Activated CD4-positive, alpha-beta T cell treated with anti-CD3 and anti-CD28 coated beads, Interleukin-2, amount 10 ng/mL, durations not matched to agents 24 days and 14 days (primary cell): ENCODE results near the gene SOX11. TPM values are rescaled to one million over a fixed set of nuclear protein-coding genes. Genes with fewer than 3 reads are reported as not detected.

ENCODE experiments used
- DNase-seq: peaks from one replicate; pipeline ENCODE4 v3.0.0; 2022
- H3K27ac Mint-ChIP-seq: one replicate; pipeline ENCODE4 v1.8.0; 2022; ENCODE audit warnings: mild to moderate bottlenecking, mixed read lengths
- H3K27me3 Mint-ChIP-seq: one replicate; pipeline ENCODE4 v1.8.0; 2022; ENCODE audit warnings: mixed read lengths
- H3K36me3 Mint-ChIP-seq: one replicate; pipeline ENCODE4 v1.8.0; 2022; ENCODE audit warnings: low read depth, mild to moderate bottlenecking, mixed read lengths
- H3K4me1 Mint-ChIP-seq: one replicate; pipeline ENCODE4 v1.8.0; 2021; ENCODE audit warnings: mixed read lengths
- H3K4me3 Mint-ChIP-seq: one replicate; pipeline ENCODE4 v1.8.0; 2022; ENCODE audit warnings: mild to moderate bottlenecking, moderate library complexity, mixed read lengths
- H3K9me3 Mint-ChIP-seq: one replicate; pipeline ENCODE4 v1.8.0; 2021; ENCODE audit warnings: mixed read lengths
- intact Hi-C: fragments of 100-400 bp; cut with micrococcal nuclease; formaldehyde crosslinking; loops from one replicate; pipeline ENCODE4 v1.15.1; 2023
- total RNA-seq: library from RNA; stranded (reverse); gene quantifications from 2 replicates; pipeline ENCODE4 v1.2.3, GENCODE V29; 2022

Gene SOX11
- total RNA-seq, 1 donor from 2014 or later: not detected

GRCh38 chr2:5696404-5696944 is 4.3 kb downstream of the SOX11 start:
- Mint-ChIP-seq H3K27me3 (peaks cover 50% of the 10 kb centered on the region), H3K4me3 (no peak overlapping the region), H3K27ac (no peak overlapping the region), H3K4me1 (peaks cover 2% of the 10 kb centered on the region), H3K9me3 (peaks cover 3% of the 10 kb centered on the region), H3K36me3 (peaks cover 6% of the 10 kb centered on the region)
- no peak for DNase-seq
- intact Hi-C loops: no loop called here

DNA sequence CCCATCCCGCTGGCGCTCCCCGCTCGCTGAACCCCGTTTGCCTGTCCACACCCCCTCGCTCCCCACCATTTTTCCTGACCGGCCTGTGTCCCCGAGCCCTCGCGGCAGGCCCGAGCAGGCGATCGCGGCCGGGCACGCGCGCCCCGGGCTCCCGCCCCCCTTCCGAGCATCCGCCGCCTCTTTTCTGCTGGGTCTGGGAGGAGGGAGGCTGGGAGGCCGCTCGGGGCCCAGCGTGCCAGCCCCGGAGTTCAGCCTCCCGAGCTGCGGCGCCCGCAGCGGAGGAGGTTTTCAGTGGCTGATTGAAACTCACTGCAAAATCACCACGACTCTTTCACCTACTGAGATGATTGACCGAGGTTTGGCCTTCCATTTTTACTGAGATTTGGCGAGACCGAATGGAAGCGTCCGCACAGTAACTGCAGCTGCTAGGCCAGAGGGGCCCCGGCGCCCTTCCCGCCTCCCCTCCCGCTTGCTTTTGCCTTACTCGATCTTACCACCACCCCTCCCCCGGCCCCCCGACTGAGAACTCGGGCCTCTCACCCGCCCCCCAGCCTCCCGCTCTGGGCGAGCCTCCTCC is 4.8 kb downstream of the SOX11 start:
- intact Hi-C loops: no loop called here
- peaks cover 6% of the 10 kb centered on the region for H3K36me3 Mint-ChIP-seq
- H3K4me3 Mint-ChIP-seq: no peak overlapping the region
- no peak for DNase-seq
- H3K27ac Mint-ChIP-seq: no peak overlapping the region
- H3K27me3 Mint-ChIP-seq: peaks cover 49% of the 10 kb centered on the region
- H3K4me1 Mint-ChIP-seq: peaks cover 2% of the 10 kb centered on the region
- peaks cover 3% of the 10 kb centered on the region for H3K9me3 Mint-ChIP-seq

DNA sequence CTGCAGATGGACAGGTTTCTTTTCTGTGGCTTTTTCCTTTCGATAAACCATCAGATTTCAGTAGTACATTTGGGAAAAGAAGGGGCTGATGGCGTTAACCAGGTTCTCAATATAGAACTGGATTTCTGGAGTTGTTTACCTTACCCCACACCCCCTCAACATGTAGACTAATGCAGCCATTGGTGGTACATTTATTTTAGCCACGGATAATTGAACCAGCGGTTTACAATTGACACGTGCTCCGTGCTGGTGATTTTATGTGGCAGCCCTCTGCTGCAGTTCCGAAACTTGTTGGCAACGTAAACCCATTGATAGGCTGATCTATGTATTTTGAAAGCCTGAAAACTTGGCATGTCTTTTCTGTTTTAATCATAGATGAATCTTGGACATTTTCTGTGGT is 5.4 kb downstream of the SOX11 start:
- intact Hi-C loops: no loop called here
- Mint-ChIP-seq H3K9me3 (peaks cover 3% of the 10 kb centered on the region), H3K27ac (no peak overlapping the region), H3K4me1 (peaks cover 2% of the 10 kb centered on the region), H3K36me3 (peaks cover 6% of the 10 kb centered on the region), H3K27me3 (peaks cover 47% of the 10 kb centered on the region), H3K4me3 (no peak overlapping the region)
- no peak for DNase-seq

- Mint-ChIP-seq H3K4me1 (peaks cover 2% of the 10 kb centered on the region), H3K27ac (no peak overlapping the region), H3K9me3 (no peaks in the 10 kb centered on the region), H3K4me3 (no peak overlapping the region), H3K36me3 (peaks cover 4% of the 10 kb centered on the region), H3K27me3 (peaks cover 44% of the 10 kb centered on the region)
- intact Hi-C loops: no loop called here
- no peak for DNase-seq
Observed at GRCh38 chr2:5698134-5698533, 6.0 kb downstream of the SOX11 start.

GRCh38 chr2:5699963-5700362 is 7.8 kb downstream of the SOX11 start:
- Mint-ChIP-seq H3K27ac (no peak overlapping the region), H3K27me3 (peaks cover 33% of the 10 kb centered on the region), H3K4me3 (no peak overlapping the region), H3K36me3 (no peaks in the 10 kb centered on the region), H3K4me1 (peaks cover 2% of the 10 kb centered on the region), H3K9me3 (no peaks in the 10 kb centered on the region)
- DNase-seq: no peak
- intact Hi-C loops: no loop called here

GRCh38 chr2:5700551-5700950 is 8.4 kb downstream of the SOX11 start:
- Mint-ChIP-seq H3K36me3 (no peaks in the 10 kb centered on the region), H3K4me1 (peaks cover 2% of the 10 kb centered on the region), H3K27ac (no peak overlapping the region), H3K4me3 (no peak overlapping the region), H3K27me3 (peaks cover 27% of the 10 kb centered on the region), H3K9me3 (no peaks in the 10 kb centered on the region)
- intact Hi-C loops: no loop called here
- no peak for DNase-seq

GRCh38 chr2:5701266-5701665 is 9.1 kb downstream of the SOX11 start:
- Mint-ChIP-seq H3K27me3 (peaks cover 22% of the 10 kb centered on the region), H3K27ac (no peak overlapping the region), H3K9me3 (no peaks in the 10 kb centered on the region), H3K36me3 (no peaks in the 10 kb centered on the region), H3K4me1 (peaks cover 2% of the 10 kb centered on the region), H3K4me3 (no peak overlapping the region)
- no peak for DNase-seq
- intact Hi-C loops: no loop called here

GRCh38 chr2:5703166-5703565 is 11.0 kb downstream of the SOX11 start:
- no peaks in the 10 kb centered on the region for H3K9me3 Mint-ChIP-seq
- peaks cover 2% of the 10 kb centered on the region for H3K4me1 Mint-ChIP-seq
- intact Hi-C loops: no loop called here
- no peak overlapping the region for H3K4me3 Mint-ChIP-seq
- no peak for DNase-seq
- no peak overlapping the region for H3K27ac Mint-ChIP-seq
- no peaks in the 10 kb centered on the region for H3K36me3 Mint-ChIP-seq
- peaks cover 12% of the 10 kb centered on the region for H3K27me3 Mint-ChIP-seq

GRCh38 chr2:5705490-5705889 is 13.3 kb downstream of the SOX11 start:
- Mint-ChIP-seq H3K27me3 (no peaks in the 10 kb centered on the region), H3K4me3 (no peak overlapping the region), H3K4me1 (no peaks in the 10 kb centered on the region), H3K27ac (no peak overlapping the region), H3K36me3 (no peaks in the 10 kb centered on the region), H3K9me3 (no peaks in the 10 kb centered on the region)
- intact Hi-C loops: no loop called here
- no peak for DNase-seq

DNA sequence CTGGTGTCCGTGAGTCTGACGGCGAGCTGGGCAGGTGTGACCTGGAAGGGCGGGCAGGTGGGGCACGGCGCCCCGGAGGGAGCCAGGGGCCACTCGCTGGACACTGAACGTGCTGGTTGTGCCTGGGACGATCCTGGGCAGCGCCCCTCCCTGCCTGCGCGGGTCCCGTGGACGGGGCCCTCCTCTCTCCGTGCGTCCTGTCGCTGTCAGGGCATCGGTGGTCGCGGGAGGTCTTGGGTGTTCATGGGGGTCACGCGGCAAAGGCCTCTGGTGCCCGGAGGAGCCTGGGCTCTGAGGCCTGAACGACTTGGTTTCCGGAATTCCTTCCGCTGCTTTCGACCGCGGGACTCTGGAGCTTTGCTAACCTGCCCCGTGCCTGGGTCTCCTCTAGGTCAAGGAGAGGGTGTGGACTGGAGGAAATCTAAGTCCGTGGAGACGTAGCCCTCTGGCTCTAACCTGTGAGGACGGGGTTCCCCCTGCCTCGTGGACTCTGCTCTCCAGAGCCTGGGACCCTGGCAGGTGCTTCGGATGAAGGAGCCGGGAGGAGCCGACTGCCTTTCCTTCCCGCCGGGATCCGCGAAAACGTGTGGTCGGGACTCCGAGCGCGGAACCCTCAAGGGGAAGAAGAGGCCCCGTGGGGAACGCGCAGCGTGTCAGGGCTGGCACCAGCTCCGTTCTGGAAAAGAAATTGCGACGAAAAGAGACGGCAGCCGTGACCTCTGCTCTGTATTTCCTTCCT is 14.7 kb downstream of the SOX11 start:
- Mint-ChIP-seq H3K4me3 (no peak overlapping the region), H3K4me1 (no peaks in the 10 kb centered on the region), H3K9me3 (no peaks in the 10 kb centered on the region), H3K27me3 (no peaks in the 10 kb centered on the region), H3K27ac (no peak overlapping the region), H3K36me3 (no peaks in the 10 kb centered on the region)
- DNase-seq: no peak
- intact Hi-C loops: no loop called here

GRCh38 chr2:5710615-5711014 is 18.4 kb downstream of the SOX11 start:
- Mint-ChIP-seq H3K27me3 (no peaks in the 10 kb centered on the region), H3K4me3 (no peak overlapping the region), H3K36me3 (no peaks in the 10 kb centered on the region), H3K9me3 (no peaks in the 10 kb centered on the region), H3K27ac (no peak overlapping the region), H3K4me1 (no peaks in the 10 kb centered on the region)
- DNase-seq: no peak
- intact Hi-C loops: no loop called here

- Mint-ChIP-seq H3K27ac (no peak overlapping the region), H3K27me3 (no peaks in the 10 kb centered on the region), H3K36me3 (no peaks in the 10 kb centered on the region), H3K4me3 (no peak overlapping the region), H3K4me1 (no peaks in the 10 kb centered on the region), H3K9me3 (no peaks in the 10 kb centered on the region)
- intact Hi-C loops: no loop called here
- DNase-seq: no peak
Observed at GRCh38 chr2:5713101-5713500, 20.9 kb downstream of the SOX11 start.

- no peak overlapping the region for H3K4me3 Mint-ChIP-seq
- H3K36me3 Mint-ChIP-seq: no peaks in the 10 kb centered on the region
- H3K9me3 Mint-ChIP-seq: peaks cover 8% of the 10 kb centered on the region
- no peaks in the 10 kb centered on the region for H3K4me1 Mint-ChIP-seq
- no peaks in the 10 kb centered on the region for H3K27me3 Mint-ChIP-seq
- no peak overlapping the region for H3K27ac Mint-ChIP-seq
- no peak for DNase-seq
- intact Hi-C loops: no loop called here
Observed at GRCh38 chr2:5719629-5720334, 27.6 kb downstream of the SOX11 start.

GRCh38 chr2:5720426-5720825 is 28.2 kb downstream of the SOX11 start:
- Mint-ChIP-seq H3K4me3 (no peak overlapping the region), H3K4me1 (no peaks in the 10 kb centered on the region), H3K27ac (no peak overlapping the region), H3K9me3 (peaks cover 8% of the 10 kb centered on the region), H3K36me3 (no peaks in the 10 kb centered on the region), H3K27me3 (no peaks in the 10 kb centered on the region)
- intact Hi-C loops: no loop called here
- DNase-seq: no peak
